Epithelial cell of prostate (primary cell): ENCODE results near the gene OR10Z1.

Source experiments
- DNase-seq: peaks from one replicate; pipeline ENCODE4 v3.0.0-alpha.2; 2011; ENCODE audit warnings: low read depth, low spot score
- H3K27ac ChIP-seq: fragments of 450-650 bp; 2 replicates; pipeline ENCODE4 v1.5.1; 2017; ENCODE audit warnings: mild to moderate bottlenecking

The OR10Z1 gene

GRCh38 chr1:158604968-158605367 is at the start of gene OR10Z1:
TSS of gene OR10Z1 (plus strand) at chr1:158605268. CDS start at chr1:158606439, 1,171 bp downstream.
- H3K27ac ChIP-seq: no peak within 1 kb of the TSS
- DNase-seq: no peak

GRCh38 chr1:158559696-158560095 is 45.4 kb upstream of the OR10Z1 start:
- no peak for DNase-seq
- no peak overlapping the region for H3K27ac ChIP-seq

DNA sequence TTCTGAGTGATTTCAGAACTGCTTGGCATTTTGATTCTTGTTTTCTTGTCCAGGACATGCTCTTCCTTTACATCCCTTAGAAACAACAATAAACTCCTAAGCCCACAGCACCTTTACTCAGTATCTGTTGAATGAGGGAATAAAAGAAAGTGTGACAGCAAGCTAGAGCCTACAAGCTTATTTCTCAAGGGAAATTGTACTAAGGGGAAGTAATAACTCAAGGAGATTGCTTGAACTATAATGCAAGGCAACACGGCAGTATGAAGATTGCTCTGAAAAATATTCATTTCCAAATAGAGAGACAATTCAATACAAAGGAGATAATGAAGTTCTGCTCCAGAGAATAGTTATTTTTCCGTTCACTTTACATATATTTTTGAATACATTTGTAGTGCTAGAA is 41.2 kb upstream of the OR10Z1 start:
- no peak overlapping the region for H3K27ac ChIP-seq
- DNase-seq: no peak

DNA sequence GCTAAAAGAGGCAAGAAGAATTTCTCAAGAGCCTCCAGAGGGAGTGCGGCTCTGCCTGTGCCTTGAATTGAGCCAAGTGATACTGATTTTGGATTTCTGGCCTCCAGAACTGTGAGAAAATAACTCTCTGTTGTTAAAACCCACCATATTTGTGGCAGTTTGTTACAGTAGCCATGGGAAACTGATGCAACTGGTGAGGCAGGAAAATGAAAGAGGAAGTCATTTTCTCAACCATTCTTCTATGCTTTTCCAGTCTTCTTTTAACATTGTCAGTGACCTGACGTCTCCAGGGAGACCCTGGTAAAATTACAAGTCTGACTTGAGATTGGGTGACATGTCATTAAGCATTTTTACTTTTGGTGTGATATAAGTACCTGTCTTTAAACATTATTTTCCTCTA is 40.5 kb upstream of the OR10Z1 start:
- no peak overlapping the region for H3K27ac ChIP-seq
- no peak for DNase-seq

DNA sequence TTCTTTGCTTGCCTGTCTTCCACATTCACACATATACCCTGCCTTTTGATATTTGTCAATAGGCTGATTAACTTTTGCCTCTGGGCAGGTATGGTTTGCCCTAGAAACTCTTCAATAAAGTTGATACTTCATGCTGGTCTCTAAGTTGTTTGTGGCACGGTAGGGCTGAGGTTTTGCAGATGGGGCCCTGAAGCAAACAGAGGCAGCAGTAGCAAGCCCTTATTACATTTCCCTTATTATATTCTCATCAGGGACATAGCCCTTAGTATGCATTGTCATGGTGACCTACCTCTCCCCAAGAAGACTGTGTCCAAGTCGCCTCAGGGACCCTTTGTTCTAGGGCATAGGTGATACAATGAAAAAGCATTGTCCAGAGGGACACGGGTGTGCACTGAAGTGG is 34.6 kb upstream of the OR10Z1 start, which contains the start of gene OR6P1:
TSS of gene OR6P1 (minus strand) at position 101 of the 400 bp plus-strand sequence. CDS start 6,976 bp downstream, outside the sequence.
- DNase-seq: no peak
- H3K27ac ChIP-seq: no peak within 1 kb of the TSS

DNA sequence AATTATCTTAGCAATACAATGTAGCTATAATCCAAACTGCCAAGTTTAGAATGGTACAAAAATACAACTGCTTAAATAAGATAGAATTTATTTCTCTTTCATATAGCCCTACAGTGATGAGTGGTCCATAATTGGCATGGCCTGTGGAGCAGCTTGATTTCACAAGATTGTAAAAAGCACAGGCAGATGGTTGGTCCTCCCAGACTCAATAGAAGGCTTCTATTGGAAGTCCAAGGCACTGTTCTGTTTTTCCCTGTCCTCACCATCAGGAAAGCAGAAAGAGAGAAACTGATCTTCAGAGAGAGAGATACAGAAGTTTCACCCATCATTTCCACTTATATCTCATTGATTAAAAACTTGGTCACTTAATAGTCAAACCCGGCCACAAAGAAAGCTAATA is 32.8 kb upstream of the OR10Z1 start:
- H3K27ac ChIP-seq: no peak overlapping the region
- no peak for DNase-seq

DNA sequence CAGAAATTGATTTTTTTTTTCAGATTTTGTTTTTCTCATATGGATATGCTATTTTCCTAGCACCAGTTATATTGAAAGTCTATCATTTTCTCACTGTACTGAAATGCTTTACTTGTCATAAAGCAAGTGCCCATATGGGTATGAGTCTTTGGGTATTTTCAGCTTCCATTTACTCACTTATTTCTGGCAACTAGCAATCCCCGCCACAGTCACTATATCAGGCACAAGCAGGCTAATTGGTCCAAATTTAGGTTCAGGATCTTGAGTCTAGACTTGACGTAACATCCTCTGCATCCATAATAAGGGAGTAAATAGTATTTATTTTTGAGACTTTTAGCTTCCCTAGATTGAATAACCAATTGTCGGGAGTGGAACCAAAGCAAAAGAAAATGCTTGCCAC is 27.5 kb upstream of the OR10Z1 start:
- DNase-seq: no peak
- H3K27ac ChIP-seq: no peak overlapping the region

- no peak for DNase-seq
- H3K27ac ChIP-seq: no peak within 1 kb of the TSS
Observed at GRCh38 chr1:158579733-158580132, 25.3 kb upstream of the OR10Z1 start, which contains the start of gene OR10X1. TSS of gene OR10X1 (minus strand) at chr1:158579899. CDS start at chr1:158579899, 0 bp downstream.

DNA sequence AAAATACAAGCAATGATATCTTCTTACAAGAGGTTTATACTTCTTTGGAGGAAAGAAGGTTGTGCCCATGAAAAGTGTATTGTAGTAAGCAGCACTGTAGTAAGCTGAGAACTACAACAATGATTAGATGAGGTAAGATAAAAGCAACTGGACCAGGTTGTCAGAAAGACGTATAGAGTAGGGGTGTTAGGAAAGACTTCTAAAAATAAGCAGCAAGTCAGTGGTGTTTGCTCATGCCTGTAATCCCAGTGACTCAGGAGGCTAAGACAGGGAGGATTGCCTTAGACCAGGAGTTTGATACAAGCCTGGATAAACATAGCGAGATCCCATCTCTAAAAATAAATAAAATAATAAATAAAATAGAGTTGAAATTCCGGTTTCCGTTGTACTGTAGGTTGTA is 21.1 kb upstream of the OR10Z1 start:
- no peak for DNase-seq
- H3K27ac ChIP-seq: no peak overlapping the region

- DNase-seq: no peak
- no peak overlapping the region for H3K27ac ChIP-seq
Observed at GRCh38 chr1:158586942-158587341, 18.1 kb upstream of the OR10Z1 start.

- no peak for DNase-seq
- no peak overlapping the region for H3K27ac ChIP-seq
Observed at GRCh38 chr1:158600735-158601134, 4.3 kb upstream of the OR10Z1 start.

GRCh38 chr1:158607296-158607695 is 2.2 kb downstream of the OR10Z1 start:
- no peak overlapping the region for H3K27ac ChIP-seq

DNA sequence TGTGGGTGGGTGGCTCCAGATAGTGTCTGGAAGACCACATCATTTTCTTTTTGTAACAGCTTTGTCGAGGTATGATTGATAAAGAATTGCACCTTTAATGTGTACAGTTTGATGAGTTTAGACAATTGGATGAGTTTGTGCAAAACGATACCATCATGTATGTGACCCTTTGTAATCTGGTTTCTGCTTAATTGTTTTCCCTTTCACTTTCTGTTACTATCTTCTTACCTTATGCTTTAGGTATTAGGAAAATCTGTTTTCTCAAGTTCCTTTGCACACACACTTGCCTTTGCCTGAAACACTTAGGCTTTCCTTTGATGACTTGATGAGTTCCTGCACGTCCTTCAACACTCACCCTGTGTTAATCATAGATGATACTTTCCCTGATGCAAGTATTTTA is 6.8 kb downstream of the OR10Z1 start:
- no peak for DNase-seq
- no peak overlapping the region for H3K27ac ChIP-seq

More at GRCh38 chr1:158607296-158607695, 2.2 kb downstream of the OR10Z1 start:
- no peak for DNase-seq

- no peak overlapping the region for H3K27ac ChIP-seq
- DNase-seq: no peak
Observed at GRCh38 chr1:158613764-158614163, 8.7 kb downstream of the OR10Z1 start.

- no peak for DNase-seq
- no peak overlapping the region for H3K27ac ChIP-seq
Observed at GRCh38 chr1:158638146-158638545, 33.1 kb downstream of the OR10Z1 start.

DNA sequence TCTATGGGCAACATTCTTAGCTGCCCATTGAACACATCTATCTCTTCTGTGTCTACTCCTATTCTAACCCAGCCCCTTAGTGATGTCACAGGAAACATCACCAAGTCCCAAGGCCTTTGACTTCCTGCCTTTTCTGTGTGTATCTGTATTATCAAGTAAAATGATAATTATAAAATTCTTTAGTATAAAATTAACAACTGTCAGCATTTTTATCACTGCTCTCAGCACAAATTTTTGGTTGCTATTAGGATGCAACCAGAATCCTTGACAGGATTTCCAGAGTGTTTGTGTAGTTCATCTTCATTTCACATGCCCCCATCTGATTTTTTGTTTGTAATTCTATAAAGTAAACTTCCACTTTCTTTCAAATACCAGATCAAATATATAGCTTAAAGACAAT is 33.8 kb downstream of the OR10Z1 start:
- no peak for DNase-seq

GRCh38 chr1:158644449-158644848 is 39.4 kb downstream of the OR10Z1 start:
- H3K27ac ChIP-seq: no peak overlapping the region
- DNase-seq: no peak

More for the DNA sequence above, 33.8 kb downstream of the OR10Z1 start:
- no peak overlapping the region for H3K27ac ChIP-seq

DNA sequence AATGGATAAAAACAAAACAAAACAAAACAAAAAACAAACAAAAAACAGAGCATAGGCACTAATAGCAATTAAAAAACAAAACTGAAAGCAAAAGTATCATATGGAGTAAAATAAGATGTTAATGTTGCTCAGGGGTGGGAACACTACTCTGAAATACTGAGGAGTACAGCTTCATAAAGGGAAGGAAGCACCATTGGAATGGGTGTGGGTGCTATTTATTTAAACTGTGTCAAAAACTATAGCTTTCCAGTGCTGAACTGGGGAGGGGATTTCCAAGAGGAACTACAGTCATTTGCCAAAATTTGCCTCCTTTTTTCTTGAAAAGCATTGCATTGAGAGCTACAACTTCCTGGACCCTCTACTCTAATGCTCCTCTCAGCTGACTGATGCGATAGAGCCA is 41.4 kb downstream of the OR10Z1 start:
- no peak for DNase-seq
- no peak overlapping the region for H3K27ac ChIP-seq

GRCh38 chr1:158649052-158649451 is 44.0 kb downstream of the OR10Z1 start:
- H3K27ac ChIP-seq: no peak overlapping the region
- DNase-seq: no peak

DNA sequence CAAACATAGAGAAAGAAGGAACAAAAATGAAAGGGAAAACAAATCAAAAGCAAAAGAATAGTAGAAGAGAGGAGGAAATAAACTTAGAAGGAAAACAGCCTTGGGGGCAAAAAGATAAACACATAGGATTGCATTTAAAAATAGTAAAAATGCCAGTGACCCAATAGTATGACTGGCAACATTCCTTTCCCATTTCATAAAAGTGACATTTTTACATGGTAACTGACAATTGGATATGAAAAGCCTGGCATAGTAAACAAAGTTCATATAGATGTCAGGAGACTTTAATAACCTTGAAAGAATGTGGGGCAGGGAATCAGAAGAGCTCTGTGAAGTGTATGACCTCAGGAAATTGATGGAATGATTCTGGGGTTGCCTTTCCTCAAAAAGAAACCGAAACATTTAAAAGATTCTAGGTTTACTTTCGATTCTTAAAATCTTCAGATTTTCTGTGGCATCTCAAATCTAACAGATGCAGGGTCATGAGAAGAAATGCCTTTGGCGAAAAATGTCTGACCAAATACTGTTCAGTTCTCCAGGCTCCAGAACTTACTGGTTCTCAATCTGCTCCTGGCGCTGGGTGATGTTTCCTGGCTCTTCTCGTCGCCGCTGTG is 47.8 kb downstream of the OR10Z1 start:
- DNase-seq: no peak

DNA sequence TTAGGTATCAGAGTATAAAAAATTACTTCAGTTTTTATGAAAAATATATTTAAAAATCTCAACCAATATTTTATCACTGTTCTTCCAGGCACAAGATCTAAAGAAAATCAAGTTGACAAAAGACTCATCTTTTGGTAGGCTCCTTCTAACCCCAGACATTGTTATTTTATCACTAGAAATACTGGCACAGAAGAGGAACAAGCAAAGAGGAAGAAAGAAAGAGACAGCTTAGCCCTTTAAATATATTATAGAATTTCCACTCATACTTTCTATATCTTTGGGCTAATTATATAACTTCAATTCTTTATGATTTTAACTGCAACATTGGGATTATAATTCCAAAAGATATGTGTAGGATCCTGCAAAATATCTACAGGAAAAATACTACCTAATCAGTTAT is 49.0 kb downstream of the OR10Z1 start:
- no peak for DNase-seq
- H3K27ac ChIP-seq: no peak overlapping the region

More for the DNA sequence above, 47.8 kb downstream of the OR10Z1 start:
- no peak overlapping the region for H3K27ac ChIP-seq

DNA sequence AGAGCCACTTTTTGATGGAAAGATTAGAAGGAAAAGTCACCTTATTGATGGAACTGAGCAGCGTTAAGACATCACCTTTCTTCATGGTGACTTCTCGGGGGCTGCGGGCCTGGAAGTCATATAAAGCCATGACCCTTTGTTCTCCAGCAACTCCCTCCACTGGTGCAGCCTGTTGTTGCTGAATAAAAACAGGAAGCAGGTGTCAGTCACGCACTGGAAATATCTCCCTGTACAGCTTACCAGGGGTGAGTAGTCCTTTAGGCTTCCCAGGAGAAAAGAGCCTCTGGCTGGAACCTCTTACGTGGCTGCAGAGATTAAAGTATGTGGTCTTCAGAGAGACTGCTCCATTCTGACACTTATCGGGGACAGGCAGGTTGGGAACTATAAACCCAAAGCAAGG is 49.5 kb downstream of the OR10Z1 start:
- H3K27ac ChIP-seq: no peak overlapping the region
- no peak for DNase-seq
